Keratinocyte (primary cell): Measurements from ENCODE around the gene FIGN. TPM values are rescaled to one million over a fixed set of nuclear protein-coding genes. Genes with fewer than 3 reads are reported as not detected.

Source experiments
- DNase-seq: peaks from one replicate; pipeline ENCODE4 v3.0.0-alpha.2; 2011; ENCODE audit warnings: low read depth, missing footprints, low spot score
- FAIRE-seq: peaks from 2 replicates; lab custom pipeline; 2011; peaks lifted over from hg19 to GRCh38; lab: Jason Lieb, UNC
- H2AFZ ChIP-seq: 2 replicates; pipeline ENCODE4 v1.6.0; 2012; ENCODE audit warnings: low read length, control low read depth, inconsistent platforms; ENCODE audit not compliant: control insufficient read depth
- H3K27ac ChIP-seq: 2 replicates; pipeline ENCODE4 v1.5.1; 2011; ENCODE audit warnings: low read length; ENCODE audit not compliant: control insufficient read depth, insufficient read depth
- H3K27me3 ChIP-seq: 3 replicates; pipeline ENCODE4 v1.6.0; 2011; ENCODE audit warnings: low read length; ENCODE audit not compliant: control insufficient read depth, insufficient read depth; ENCODE audit errors: extremely low read depth
- H3K36me3 ChIP-seq, 2 experiments: 2 replicates in 1 of 2; 3 replicates in 1 of 2; pipeline ENCODE4 v1.5.1; 2011; ENCODE audit warnings: low read length in 2 of 2, mild to moderate bottlenecking in 1 of 2; ENCODE audit not compliant: control insufficient read depth in 2 of 2, insufficient read depth in 2 of 2; ENCODE audit errors: extremely low read depth in 1 of 2
- H3K4me1 ChIP-seq: 3 replicates; pipeline ENCODE4 v1.5.1; 2011; ENCODE audit warnings: low read length; ENCODE audit not compliant: control insufficient read depth, insufficient read depth; ENCODE audit errors: extremely low read depth
- H3K4me2 ChIP-seq: 3 replicates; pipeline ENCODE4 v1.6.0; 2011; ENCODE audit warnings: low read depth, low read length; ENCODE audit not compliant: control insufficient read depth, insufficient read depth; ENCODE audit errors: extremely low read depth
- H3K4me3 ChIP-seq, 3 experiments: fragments of 200-600 bp in 1 of 3; sonication (generic) in 1 of 3; 2 replicates in 2 of 3; 3 replicates in 1 of 3; pipeline ENCODE4 v1.5.1; 2011 to 2016; ENCODE audit warnings: low read length in 3 of 3, mild to moderate bottlenecking in 3 of 3, control low read depth in 2 of 3, inconsistent platforms in 1 of 3, low read depth in 1 of 3, mixed read lengths in 1 of 3, mixed run types in 1 of 3, moderate library complexity in 1 of 3; ENCODE audit not compliant: control insufficient read depth in 2 of 3, insufficient read depth in 2 of 3; ENCODE audit errors: extremely low read depth in 1 of 3
- H3K79me2 ChIP-seq: 2 replicates; pipeline ENCODE4 v1.6.0; 2012; ENCODE audit warnings: low read length; ENCODE audit not compliant: control insufficient read depth, insufficient read depth
- H3K9ac ChIP-seq: 3 replicates; pipeline ENCODE4 v1.6.0; 2011; ENCODE audit warnings: low read length; ENCODE audit not compliant: control insufficient read depth, insufficient read depth; ENCODE audit errors: extremely low read depth
- H3K9me1 ChIP-seq: 3 replicates; pipeline ENCODE4 v1.6.0; 2011; ENCODE audit warnings: low read length; ENCODE audit not compliant: control insufficient read depth, insufficient read depth; ENCODE audit errors: extremely low read depth
- H3K9me3 ChIP-seq: 2 replicates; pipeline ENCODE4 v1.5.1; 2012; ENCODE audit warnings: low read depth, low read length; ENCODE audit not compliant: control insufficient read depth
- H4K20me1 ChIP-seq: 3 replicates; pipeline ENCODE4 v1.6.0; 2011; ENCODE audit warnings: low read length; ENCODE audit not compliant: control insufficient read depth, insufficient read depth; ENCODE audit errors: extremely low read depth
- CTCF ChIP-seq, 3 experiments: IDR thresholded peaks in 1 of 3; conservative IDR thresholded peaks in 1 of 3; optimal IDR thresholded peaks in 1 of 3; 2 replicates in 2 of 3; 3 replicates in 1 of 3; pipeline versions ENCODE3 to v1.5.1; 2011; ENCODE audit warnings: low read length in 3 of 3, mild to moderate bottlenecking in 3 of 3, moderate library complexity in 2 of 3, control low read depth in 1 of 3, inconsistent platforms in 1 of 3; ENCODE audit not compliant: insufficient read depth in 2 of 3; ENCODE audit errors: extremely low read depth in 1 of 3
- EZH2 ChIP-seq: IDR thresholded peaks from one replicate; pipeline ENCODE4 v1.6.1; 2012; ENCODE audit warnings: inconsistent platforms, mild to moderate bottlenecking, low read length, moderate library complexity
- dilution Hi-C: fragments of 300-500 bp; cut with MboI; formaldehyde crosslinking; loops from one replicate; pipeline ENCODE4 v1.7.0; 2020; ENCODE audit warnings: low sequenced_read_pairs; ENCODE audit not compliant: extremely low pct_ligation_motif_present
- polyA plus RNA-seq, 5 experiments: library from polyadenylated mRNA; depleted of rRNA in 3 of 5; stranded (reverse) in 3 of 5; stranded (forward) in 1 of 5; unstranded in 1 of 5; fragments of >200 nt; gene quantifications; 1 replicate in 1 of 5; 2 replicates in 3 of 5; 3 replicates in 1 of 5; pipeline versions ENCODE4 v1.2.1 to v1.2.3, GENCODE V29; 2011 to 2012; ENCODE audit warnings: missing spikeins in 2 of 5, low read depth in 1 of 5, low replicate concordance in 1 of 5

Gene FIGN
- polyA plus RNA-seq, 1 donor (not counting 4 experiments of a cell fraction or from before 2014, with no cell fraction given) = 2.9 TPM

- Histone ChIP-seq H3K4me1 (peaks cover 6% of the 10 kb centered on the region), H3K79me2 (no peaks in the 10 kb centered on the region), H2AFZ (no peak overlapping the region), H4K20me1 (no peaks in the 10 kb centered on the region), H3K9ac (no peak overlapping the region), H3K36me3 (peaks cover 5 to 9% of the 10 kb centered on the region in 2 experiments), H3K9me1 (no peaks in the 10 kb centered on the region), H3K9me3 (no peaks in the 10 kb centered on the region), H3K27me3 (no peaks in the 10 kb centered on the region), H3K4me3 (no peak overlapping the region), H3K27ac (no peak overlapping the region), H3K4me2 (no peak overlapping the region)
- dilution Hi-C loops = no loop called here
- DNase-seq = no peak
- TF ChIP-seq EZH2 = no peak
- TF ChIP-seq CTCF (optimal IDR thresholded peaks at IDR 0.05 in 1 of 3, IDR thresholded peaks at IDR 0.05 in 1 of 3, conservative IDR thresholded peaks at IDR 0.05 in 1 of 3; ENCODE audit: extremely low read depth in 1 of 3, insufficient read depth in 2 of 3, low read length in 3 of 3) = no peak
- no peak for FAIRE-seq
These were observed 128.9 kb downstream of the FIGN start for GRCh38 chr2:163606878-163607277.

GRCh38 chr2:163605779-163606178, 130.0 kb downstream of the FIGN start:
- TF ChIP-seq EZH2 (no peak), CTCF (optimal IDR thresholded peaks at IDR 0.05 in 1 of 3, IDR thresholded peaks at IDR 0.05 in 1 of 3, conservative IDR thresholded peaks at IDR 0.05 in 1 of 3; ENCODE audit: extremely low read depth in 1 of 3, insufficient read depth in 2 of 3, low read length in 3 of 3) (no peak)
- peaks cover 6% of the 10 kb centered on the region for H3K4me1 ChIP-seq
- no peaks in the 10 kb centered on the region for H3K9me3 ChIP-seq
- H3K79me2 ChIP-seq = no peaks in the 10 kb centered on the region
- FAIRE-seq (no peak), DNase-seq (no peak)
- H2AFZ ChIP-seq = no peak overlapping the region
- no peak overlapping the region for H3K9ac ChIP-seq
- dilution Hi-C loops = no loop called here
- H3K36me3 ChIP-seq = peaks cover 5 to 8% of the 10 kb centered on the region in 2 experiments
- H3K9me1 ChIP-seq = no peaks in the 10 kb centered on the region
- no peaks in the 10 kb centered on the region for H3K27me3 ChIP-seq
- H3K27ac ChIP-seq = no peak overlapping the region
- H3K4me2 ChIP-seq = no peak overlapping the region
- H3K4me3 ChIP-seq = no peak overlapping the region
- no peaks in the 10 kb centered on the region for H4K20me1 ChIP-seq
